CD4-positive, alpha-beta T cell (primary cell): ENCODE results near the gene RS1. TPM values are rescaled to one million over a fixed set of nuclear protein-coding genes. Genes with fewer than 3 reads are reported as not detected.

ENCODE experiments used
- ATAC-seq: fragments of 200-7000 bp; cut with Tn5 transposase; one replicate; pipeline ENCODE4 v1.10.0; 2022; ENCODE audit warnings: mild to moderate bottlenecking; ENCODE audit not compliant: poor library complexity
- CTCF ChIA-PET: fragments of 350-600 bp; sonication (Branson Sonifier 250); formaldehyde crosslinking; loops from one replicate; lab custom pipeline; 2021; ENCODE audit warnings: antibody characterized with exemption, inconsistent platforms; lab: Charles Lee
- POLR2A ChIA-PET: fragments of 350-600 bp; sonication (Branson Sonifier 250); formaldehyde crosslinking; loops from one replicate; lab custom pipeline; 2021; ENCODE audit warnings: antibody characterized with exemption, inconsistent platforms; lab: Charles Lee
- DNase-seq, 14 experiments: peaks; one replicate each; pipeline ENCODE4 v3.0.0-alpha.2; 2013 to 2020; ENCODE audit warnings: mixed read lengths in 2 of 14
- H3K27ac ChIP-seq, 2 donors: one replicate each; pipeline versions ENCODE4 v1.5.1 to v1.7.0; 2013; ENCODE audit warnings: low read length in 2 of 2, low read depth in 1 of 2, mild to moderate bottlenecking in 1 of 2
- H3K27me3 ChIP-seq, 2 experiments: 1 replicate in 1 of 2; 2 replicates in 1 of 2; pipeline versions ENCODE4 v1.6.1 to v1.7.0; 2013; ENCODE audit warnings: low read length in 2 of 2, control low read depth in 1 of 2, mild to moderate bottlenecking in 1 of 2, moderate library complexity in 1 of 2; ENCODE audit not compliant: insufficient read depth in 2 of 2, control insufficient read depth in 1 of 2
- H3K36me3 ChIP-seq: one replicate; pipeline ENCODE4 v1.6.1; 2013; ENCODE audit warnings: low read length, control low read depth; ENCODE audit not compliant: insufficient read depth
- H3K4me1 ChIP-seq: one replicate; pipeline ENCODE4 v1.6.1; 2013; ENCODE audit warnings: low read length, control low read depth; ENCODE audit not compliant: insufficient read depth
- H3K4me3 ChIP-seq: one replicate; pipeline ENCODE4 v1.5.1; 2013; ENCODE audit warnings: mild to moderate bottlenecking, low read length, moderate library complexity
- H3K9me3 ChIP-seq, 2 experiments: 1 replicate in 1 of 2; 2 replicates in 1 of 2; pipeline versions ENCODE4 v1.6.1 to v1.7.0; 2013; ENCODE audit warnings: low read length in 2 of 2, mild to moderate bottlenecking in 2 of 2, control low read depth in 1 of 2, moderate library complexity in 1 of 2; ENCODE audit not compliant: control insufficient read depth in 1 of 2, insufficient read depth in 1 of 2
- H3K27ac Mint-ChIP-seq: one replicate; pipeline ENCODE4 v1.8.0; 2020; ENCODE audit warnings: mixed read lengths
- H3K27me3 Mint-ChIP-seq: one replicate; pipeline ENCODE4 v1.8.0; 2021; ENCODE audit warnings: mixed read lengths
- H3K36me3 Mint-ChIP-seq: one replicate; pipeline ENCODE4 v1.8.0; 2021; ENCODE audit warnings: low read depth, mixed read lengths
- H3K4me1 Mint-ChIP-seq: one replicate; pipeline ENCODE4 v1.8.0; 2021; ENCODE audit warnings: low read depth, mixed read lengths
- H3K4me3 Mint-ChIP-seq: one replicate; pipeline ENCODE4 v1.8.0; 2020; ENCODE audit warnings: mild to moderate bottlenecking, mixed read lengths
- H3K9me3 Mint-ChIP-seq: one replicate; pipeline ENCODE4 v1.8.0; 2020; ENCODE audit warnings: mixed read lengths
- CTCF ChIP-seq: fragments of 200-600 bp; IDR thresholded peaks from one replicate; pipeline ENCODE4 v1.8.0; 2022; ENCODE audit warnings: antibody characterized with exemption, mild to moderate bottlenecking
- intact Hi-C, 2 experiments: fragments of 100-400 bp; cut with DNase I in 1 of 2; cut with micrococcal nuclease in 1 of 2; formaldehyde crosslinking; loops; one replicate each; pipeline versions ENCODE4 v1.15.1 to v1.9.0; 2023 to 2025; cut with DNase I, micrococcal nuclease
- total RNA-seq, 174 experiments: library from RNA in 2 of 174; stranded (reverse) in 2 of 174; gene quantifications; one replicate each; pipeline ENCODE4 v1.2.3 and lab custom pipeline; 2021 to 2026

The RS1 gene
- total RNA-seq, 2 experiments from 2014 or later: not detected

DNA sequence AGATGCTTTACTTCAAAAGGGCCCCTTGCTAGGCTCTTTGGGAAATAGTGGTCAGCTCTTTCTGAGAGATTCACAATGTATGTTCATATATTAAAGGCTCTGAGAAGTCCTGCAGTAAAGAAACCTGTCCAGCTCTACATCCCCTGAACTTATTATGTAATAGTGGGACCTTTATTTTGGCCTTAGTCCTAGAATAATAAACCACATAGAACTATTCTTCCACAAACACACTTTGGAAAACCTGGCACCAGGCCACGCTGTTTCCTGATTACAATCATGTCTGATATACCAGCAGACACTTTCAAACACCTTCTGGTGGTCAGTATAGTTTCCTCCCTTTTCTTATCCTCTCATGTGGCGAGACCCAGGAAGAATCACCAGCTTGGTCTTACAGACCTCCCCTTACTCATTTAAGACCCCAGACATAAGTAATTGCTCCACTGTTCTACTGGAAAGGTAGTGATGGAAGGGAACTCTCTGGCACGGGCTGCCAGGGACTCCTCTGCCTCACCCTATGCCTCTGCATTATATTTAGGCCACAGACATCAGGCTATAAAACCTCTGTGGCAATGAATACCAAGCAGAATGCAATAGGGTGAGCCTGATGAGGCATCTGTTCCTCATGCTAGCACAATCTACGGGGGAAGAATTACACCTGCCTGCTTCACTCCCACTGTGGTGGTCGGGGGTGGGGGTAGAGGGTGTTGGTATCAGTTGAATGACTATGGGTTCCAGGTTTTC, 29.9 kb upstream of the RS1 start:
- DNase-seq: no peak
- no peak for ATAC-seq
- Histone ChIP-seq H3K27ac (no peak overlapping the region), H3K27me3 (no peaks in the 10 kb centered on the region), H3K36me3 (no peaks in the 10 kb centered on the region), H3K4me3 (no peak overlapping the region), H3K4me1 (no peaks in the 10 kb centered on the region), H3K9me3 (no peaks in the 10 kb centered on the region)
- Mint-ChIP-seq H3K36me3 (no peaks in the 10 kb centered on the region), H3K27me3 (no peaks in the 10 kb centered on the region), H3K27ac (no peak overlapping the region), H3K4me3 (no peak overlapping the region), H3K9me3 (no peaks in the 10 kb centered on the region), H3K4me1 (no peaks in the 10 kb centered on the region)
- intact Hi-C loops: no loop called here
- no peak for TF ChIP-seq CTCF
- CTCF ChIA-PET: no interaction called here
- POLR2A ChIA-PET: no interaction called here

DNA sequence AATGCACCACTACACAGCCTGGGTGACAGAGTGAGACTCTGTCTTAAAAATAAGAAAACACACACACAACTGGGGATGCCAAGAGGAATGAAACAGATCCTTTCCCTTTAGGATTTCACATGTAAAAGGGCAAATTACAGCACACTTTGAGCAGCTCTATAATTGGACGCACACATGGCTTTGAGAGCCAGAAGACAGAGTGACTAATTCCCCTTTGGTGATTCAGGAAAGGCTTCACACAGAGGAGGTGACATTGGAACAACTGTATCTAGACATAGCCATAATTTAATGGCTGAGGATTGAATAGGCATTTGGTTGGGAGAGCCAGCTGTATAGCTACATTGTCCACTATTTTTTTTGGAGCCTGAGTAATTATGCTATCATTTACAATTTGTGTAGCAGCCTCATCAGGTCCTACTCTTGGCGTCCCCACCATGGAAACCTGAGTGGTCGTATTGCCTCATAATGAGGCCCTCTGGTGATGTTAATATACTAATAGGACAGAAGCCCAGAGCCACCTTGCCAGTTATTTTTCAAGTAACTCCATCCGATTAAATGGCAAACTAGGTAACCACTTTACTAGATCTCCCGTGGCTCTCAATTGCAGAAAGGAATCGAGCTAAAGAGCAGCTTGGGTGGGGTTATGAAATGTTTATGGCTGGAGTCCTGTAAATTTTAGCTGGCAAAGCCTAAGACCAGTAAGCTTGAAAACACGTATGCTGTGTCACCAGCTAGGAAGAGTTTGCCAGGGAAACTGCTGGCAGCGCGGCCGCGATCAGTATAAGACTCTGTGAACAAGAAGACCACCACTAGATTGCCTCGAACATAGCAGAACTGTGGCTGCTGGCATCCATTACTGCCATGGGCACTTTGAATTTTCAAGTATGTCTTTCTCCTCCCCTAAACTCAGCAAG, 27.1 kb upstream of the RS1 start:
- Mint-ChIP-seq H3K4me1 (no peaks in the 10 kb centered on the region), H3K27ac (no peak overlapping the region), H3K36me3 (no peaks in the 10 kb centered on the region), H3K27me3 (no peaks in the 10 kb centered on the region), H3K4me3 (no peak overlapping the region), H3K9me3 (no peaks in the 10 kb centered on the region)
- intact Hi-C loops: no loop called here
- no peak for TF ChIP-seq CTCF
- Histone ChIP-seq H3K4me1 (no peaks in the 10 kb centered on the region), H3K36me3 (no peaks in the 10 kb centered on the region), H3K27ac (no peak overlapping the region), H3K27me3 (no peaks in the 10 kb centered on the region), H3K9me3 (peaks cover 0 to 5% of the 10 kb centered on the region in 2 experiments), H3K4me3 (no peak overlapping the region)
- CTCF ChIA-PET: no interaction called here
- DNase-seq: no peak
- no peak for ATAC-seq
- POLR2A ChIA-PET: no interaction called here

- H3K27me3 Mint-ChIP-seq: no peaks in the 10 kb centered on the region
- CTCF ChIA-PET: no interaction called here
- DNase-seq: no peak
Measured at GRCh38 chrX:18696653-18697052, 24.7 kb upstream of the RS1 start.

More at GRCh38 chrX:18696653-18697052, 24.7 kb upstream of the RS1 start:
- POLR2A ChIA-PET: no interaction called here
- Histone ChIP-seq H3K4me3 (no peak overlapping the region), H3K9me3 (peaks cover 0 to 5% of the 10 kb centered on the region in 2 experiments), H3K27me3 (no peaks in the 10 kb centered on the region), H3K27ac (no peak overlapping the region), H3K4me1 (no peaks in the 10 kb centered on the region), H3K36me3 (no peaks in the 10 kb centered on the region)
- H3K27ac Mint-ChIP-seq: no peak overlapping the region
- no peak for TF ChIP-seq CTCF
- H3K36me3 Mint-ChIP-seq: no peaks in the 10 kb centered on the region
- no peaks in the 10 kb centered on the region for H3K4me1 Mint-ChIP-seq
- ATAC-seq: no peak
- intact Hi-C loops: no loop called here
- H3K9me3 Mint-ChIP-seq: no peaks in the 10 kb centered on the region
- no peak overlapping the region for H3K4me3 Mint-ChIP-seq
